ENCODE data around the gene MFSD6. TPM values are rescaled to one million over a fixed set of nuclear protein-coding genes. Genes with fewer than 3 reads are reported as not detected.

Gene MFSD6
- total RNA-seq, 1 donor from 2014 or later, result 55.8 TPM

GRCh38 chr2:190452433-190452832 lies 44.3 kb downstream of the MFSD6 start:
- Histone ChIP-seq H3K9me3 (no peaks in the 10 kb centered on the region), H3K27me3 (no peaks in the 10 kb centered on the region), H3K4me3 (no peak overlapping the region), H3K36me3 (peaks cover 7% of the 10 kb centered on the region), H3K27ac (no peak overlapping the region), H3K4me1 (no peaks in the 10 kb centered on the region)
- TF ChIP-seq CTCF (IDR thresholded peaks at IDR 0.05), result no peak
- DNase-seq (no peak), ATAC-seq (no peak)
- intact Hi-C loops (cut with DNase I), result no loop called here

DNA sequence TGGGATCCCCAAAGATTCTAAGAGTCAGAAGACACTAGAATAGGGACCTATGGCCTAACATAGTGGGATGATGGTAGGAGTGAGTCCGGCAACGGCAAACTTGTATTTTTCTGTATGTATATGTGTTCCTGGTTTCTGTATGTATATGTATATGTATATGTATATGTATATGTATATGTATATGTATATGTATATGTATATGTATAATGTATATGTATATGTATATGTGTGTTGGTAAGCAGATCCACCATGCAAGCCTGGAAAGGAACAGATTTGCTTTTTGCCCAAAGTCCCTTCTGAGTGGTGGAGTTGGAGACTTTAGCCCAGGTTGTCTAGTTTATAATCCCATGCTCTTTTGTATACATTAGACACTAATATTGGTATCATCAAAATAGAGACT lies 46.6 kb downstream of the MFSD6 start:
- Histone ChIP-seq H3K36me3 (peaks cover 7% of the 10 kb centered on the region), H3K4me1 (no peaks in the 10 kb centered on the region), H3K27ac (no peak overlapping the region), H3K27me3 (no peaks in the 10 kb centered on the region), H3K4me3 (no peak overlapping the region), H3K9me3 (no peaks in the 10 kb centered on the region)
- ATAC-seq (no peak), DNase-seq (no peak)
- intact Hi-C loops (cut with DNase I), result no loop called here
- no peak for TF ChIP-seq CTCF (IDR thresholded peaks at IDR 0.05)

- intact Hi-C loops (cut with DNase I), result no loop called here
- ATAC-seq (no peak), DNase-seq (no peak)
- TF ChIP-seq CTCF (IDR thresholded peaks at IDR 0.05), result no peak
- H3K4me3 ChIP-seq, result no peak overlapping the region
- no peaks in the 10 kb centered on the region for H3K4me1 ChIP-seq
- no peaks in the 10 kb centered on the region for H3K27me3 ChIP-seq
- H3K9me3 ChIP-seq, result no peaks in the 10 kb centered on the region
- H3K27ac ChIP-seq, result no peak overlapping the region
- peaks cover 7% of the 10 kb centered on the region for H3K36me3 ChIP-seq
These were observed 47.4 kb downstream of the MFSD6 start for GRCh38 chr2:190455358-190456095.

DNA sequence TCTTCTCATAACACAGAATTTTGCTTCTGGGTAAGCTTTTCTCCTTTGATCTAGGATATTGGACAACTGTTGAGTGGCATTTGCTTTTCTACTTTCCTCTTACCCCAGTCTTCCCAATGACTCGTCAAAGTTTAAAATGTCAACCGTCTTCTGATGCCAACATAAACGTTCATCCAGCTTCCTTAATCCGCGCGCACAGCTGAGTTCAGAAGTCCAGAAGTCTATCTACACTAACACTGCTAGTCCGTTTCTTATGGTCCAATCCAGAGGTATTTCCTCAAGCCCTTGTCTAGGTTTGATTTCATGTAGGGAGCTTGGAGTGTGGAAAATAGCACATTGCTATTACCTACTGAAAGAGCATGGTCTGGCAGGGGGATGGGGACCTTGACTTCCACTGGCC lies 48.7 kb downstream of the MFSD6 start:
- DNase-seq (no peak), ATAC-seq (no peak)
- Histone ChIP-seq H3K4me1 (no peaks in the 10 kb centered on the region), H3K27me3 (no peaks in the 10 kb centered on the region), H3K9me3 (no peaks in the 10 kb centered on the region), H3K4me3 (no peak overlapping the region), H3K36me3 (peaks cover 7% of the 10 kb centered on the region), H3K27ac (no peak overlapping the region)
- TF ChIP-seq CTCF (IDR thresholded peaks at IDR 0.05), result no peak
- intact Hi-C loops (cut with DNase I), result no loop called here

GRCh38 chr2:190457256-190457655 lies 49.1 kb downstream of the MFSD6 start:
- Histone ChIP-seq H3K9me3 (no peaks in the 10 kb centered on the region), H3K4me3 (no peak overlapping the region), H3K27me3 (no peaks in the 10 kb centered on the region), H3K4me1 (no peaks in the 10 kb centered on the region), H3K27ac (no peak overlapping the region), H3K36me3 (peaks cover 7% of the 10 kb centered on the region)
- no peak for TF ChIP-seq CTCF (IDR thresholded peaks at IDR 0.05)
- no peak for ATAC-seq
- intact Hi-C loops (cut with DNase I), result no loop called here
- DNase-seq, result no peak
